GM23338 (cell line): Measurements from ENCODE around the gene RGS21. TPM values are rescaled to one million over a fixed set of nuclear protein-coding genes. Genes with fewer than 3 reads are reported as not detected.

Source experiments
- ATAC-seq: fragments of 200-7000 bp; cut with Tn5 transposase; 3 replicates; pipeline ENCODE4 v1.9.1; 2020
- DNase-seq: peaks from one replicate; pipeline ENCODE4 v3.0.0-alpha.2; 2015; ENCODE audit warnings: low spot score
- H2AFZ ChIP-seq: fragments of 200-600 bp; sonication (generic); 2 replicates; pipeline ENCODE4 v1.8.0; 2016; ENCODE audit warnings: antibody characterized with exemption, mild to moderate bottlenecking, moderate library complexity
- H3F3A ChIP-seq: fragments of 200-600 bp; sonication (generic); replicated peaks from 2 replicates; pipeline ENCODE4 v1.8.0; 2017; ENCODE audit warnings: antibody characterized with exemption, mixed run types, low read depth
- H3K27ac ChIP-seq: fragments of 200-600 bp; sonication (generic); 2 replicates; pipeline ENCODE4 v1.6.1; 2016; ENCODE audit warnings: low read depth
- H3K27me3 ChIP-seq: fragments of 200-600 bp; sonication (generic); 2 replicates; pipeline ENCODE4 v1.8.0; 2016; ENCODE audit warnings: mild to moderate bottlenecking, mixed run types, moderate library complexity; ENCODE audit not compliant: insufficient read depth
- H3K36me3 ChIP-seq: fragments of 200-600 bp; sonication (generic); 2 replicates; pipeline ENCODE4 v1.8.0; 2016; ENCODE audit warnings: mild to moderate bottlenecking; ENCODE audit not compliant: insufficient read depth
- H3K4me1 ChIP-seq: fragments of 200-600 bp; sonication (generic); 2 replicates; pipeline ENCODE4 v1.8.0; 2016; ENCODE audit warnings: mild to moderate bottlenecking, moderate library complexity; ENCODE audit not compliant: insufficient read depth
- H3K4me2 ChIP-seq: fragments of 200-600 bp; sonication (generic); 2 replicates; pipeline ENCODE4 v1.7.1; 2017; ENCODE audit warnings: mixed run types
- H3K4me3 ChIP-seq: fragments of 200-600 bp; sonication (generic); 2 replicates; pipeline ENCODE4 v1.6.1; 2016; ENCODE audit warnings: mixed run types
- H3K79me2 ChIP-seq: fragments of 200-600 bp; sonication (generic); replicated peaks from 2 replicates; pipeline ENCODE4 v1.8.0; 2017; ENCODE audit warnings: mild to moderate bottlenecking; ENCODE audit not compliant: insufficient read depth
- H3K9me2 ChIP-seq: fragments of 200-600 bp; sonication (generic); 2 replicates; pipeline ENCODE4 v1.8.0; 2017; ENCODE audit not compliant: insufficient read depth
- H4K20me1 ChIP-seq: fragments of 200-600 bp; sonication (generic); replicated peaks from 2 replicates; pipeline ENCODE4 v1.8.0; 2017; ENCODE audit warnings: mild to moderate bottlenecking; ENCODE audit not compliant: insufficient read depth
- H3K27ac Mint-ChIP-seq: 2 replicates; pipeline ENCODE4 v1.8.0; 2020; ENCODE audit warnings: inconsistent platforms, mild to moderate bottlenecking, moderate library complexity, mixed read lengths
- H3K27me3 Mint-ChIP-seq: 3 replicates; pipeline ENCODE4 v1.8.0; 2022; ENCODE audit warnings: low read depth, mild to moderate bottlenecking, moderate library complexity, mixed read lengths, inconsistent platforms; ENCODE audit not compliant: insufficient read depth, poor library complexity
- H3K36me3 Mint-ChIP-seq: 3 replicates; pipeline ENCODE4 v1.8.0; 2021; ENCODE audit warnings: low read depth, mild to moderate bottlenecking, inconsistent platforms, moderate library complexity, mixed read lengths
- H3K4me1 Mint-ChIP-seq: 3 replicates; pipeline ENCODE4 v1.8.0; 2020; ENCODE audit warnings: mild to moderate bottlenecking, inconsistent platforms, mixed read lengths
- H3K4me3 Mint-ChIP-seq: 3 replicates; pipeline ENCODE4 v1.8.0; 2021; ENCODE audit warnings: moderate library complexity, mild to moderate bottlenecking, inconsistent platforms, mixed read lengths
- H3K9me3 Mint-ChIP-seq: 3 replicates; pipeline ENCODE4 v1.8.0; 2020; ENCODE audit warnings: moderate library complexity, mild to moderate bottlenecking, inconsistent platforms, mixed read lengths
- EZH2 ChIP-seq: fragments of 200-600 bp; sonication (generic); IDR thresholded peaks from one replicate; pipeline ENCODE4 v1.8.0; 2017; ENCODE audit warnings: antibody characterized with exemption, mild to moderate bottlenecking, low read depth; ENCODE audit not compliant: unreplicated experiment
- JUNB ChIP-seq: IDR thresholded peaks from one replicate; pipeline ENCODE4 v1.6.1; 2016; ENCODE audit warnings: antibody characterized with exemption; ENCODE audit not compliant: unreplicated experiment
- NANOG ChIP-seq: IDR thresholded peaks from 2 replicates; pipeline ENCODE4 v1.6.1; 2016; ENCODE audit warnings: antibody characterized with exemption, borderline replicate concordance
- ZNF331 ChIP-seq: fragments of 250-450 bp; sonication (Bioruptor Pico); IDR thresholded peaks from 2 replicates; pipeline ENCODE4 v1.5.0; 2020; ENCODE audit warnings: low read depth, mild to moderate bottlenecking, moderate library complexity
- polyA plus RNA-seq: library from polyadenylated mRNA; unstranded; fragments of >200 nt; fragmentation: Nextera tagmentation; extraction: Ambion mirVana; gene quantifications from 2 replicates; pipeline ENCODE4 v1.2.1, GENCODE V29; 2016
- total RNA-seq: library from RNA; depleted of rRNA; stranded (reverse); fragments of >200 nt; shearing (Covaris generic); gene quantifications from 2 replicates; pipeline ENCODE4 v1.2.3, GENCODE V29; 2014
- TF ChIP-seq, protein P1 (sequence below): fragments of 250-450 bp; sonication (Bioruptor Pico); IDR thresholded peaks from 2 replicates; pipeline ENCODE4 v1.5.0; 2020; ENCODE audit warnings: mild to moderate bottlenecking, moderate library complexity
- TF ChIP-seq, protein P2 (sequence below): IDR thresholded peaks from one replicate; pipeline ENCODE4 v1.6.1; 2018; ENCODE audit warnings: antibody characterized with exemption; ENCODE audit not compliant: unreplicated experiment

Gene RGS21
- total and polyA plus RNA-seq, 2 experiments from 2014 or later = not detected

DNA sequence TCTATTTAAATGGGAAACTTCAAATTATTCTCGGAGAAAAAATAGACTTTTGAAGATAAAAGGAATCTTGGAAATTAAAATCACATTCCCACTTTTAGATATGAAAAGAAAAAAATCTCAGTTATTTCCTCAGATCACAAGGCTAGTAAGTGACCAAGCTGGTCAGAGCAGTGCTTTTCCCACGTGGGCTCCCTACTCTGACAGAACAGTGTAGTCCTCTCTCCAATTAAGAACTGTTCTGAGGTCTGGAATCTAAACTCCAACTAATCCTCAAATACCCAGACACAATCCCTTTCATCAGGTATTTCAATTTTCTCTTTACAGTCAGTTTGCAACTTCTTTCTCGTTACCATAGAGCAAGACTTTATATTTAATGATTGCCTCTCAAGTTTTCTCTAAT, 50.6 kb downstream of the RGS21 start:
- Mint-ChIP-seq H3K36me3 (no peaks in the 10 kb centered on the region), H3K27ac (no peak overlapping the region; the same call in 1 of the 2 replicates), H3K9me3 (no peaks in the 10 kb centered on the region), H3K27me3 (peaks cover 2% of the 10 kb centered on the region), H3K4me1 (peaks cover 10% of the 10 kb centered on the region), H3K4me3 (no peak overlapping the region)
- no peak for DNase-seq
- H2AFZ ChIP-seq = no peak overlapping the region
- H3F3A ChIP-seq = no peaks in the 10 kb centered on the region
- no peak overlapping the region for H3K27ac ChIP-seq
- H3K36me3 ChIP-seq = no peaks in the 10 kb centered on the region
- H3K27me3 ChIP-seq = no peaks in the 10 kb centered on the region
- no peak for ATAC-seq
- H3K4me1 ChIP-seq = 0 out of 2 replicates have a peak, but pooled peaks cover 7% of the 10 kb centered on the region
- no peak overlapping the region for H3K4me3 ChIP-seq
- TF ChIP-seq NANOG (no peak), JUNB (no peak), ZNF331 (no peak), EZH2 (no peak)
- TF ChIP-seq, protein P1, sequence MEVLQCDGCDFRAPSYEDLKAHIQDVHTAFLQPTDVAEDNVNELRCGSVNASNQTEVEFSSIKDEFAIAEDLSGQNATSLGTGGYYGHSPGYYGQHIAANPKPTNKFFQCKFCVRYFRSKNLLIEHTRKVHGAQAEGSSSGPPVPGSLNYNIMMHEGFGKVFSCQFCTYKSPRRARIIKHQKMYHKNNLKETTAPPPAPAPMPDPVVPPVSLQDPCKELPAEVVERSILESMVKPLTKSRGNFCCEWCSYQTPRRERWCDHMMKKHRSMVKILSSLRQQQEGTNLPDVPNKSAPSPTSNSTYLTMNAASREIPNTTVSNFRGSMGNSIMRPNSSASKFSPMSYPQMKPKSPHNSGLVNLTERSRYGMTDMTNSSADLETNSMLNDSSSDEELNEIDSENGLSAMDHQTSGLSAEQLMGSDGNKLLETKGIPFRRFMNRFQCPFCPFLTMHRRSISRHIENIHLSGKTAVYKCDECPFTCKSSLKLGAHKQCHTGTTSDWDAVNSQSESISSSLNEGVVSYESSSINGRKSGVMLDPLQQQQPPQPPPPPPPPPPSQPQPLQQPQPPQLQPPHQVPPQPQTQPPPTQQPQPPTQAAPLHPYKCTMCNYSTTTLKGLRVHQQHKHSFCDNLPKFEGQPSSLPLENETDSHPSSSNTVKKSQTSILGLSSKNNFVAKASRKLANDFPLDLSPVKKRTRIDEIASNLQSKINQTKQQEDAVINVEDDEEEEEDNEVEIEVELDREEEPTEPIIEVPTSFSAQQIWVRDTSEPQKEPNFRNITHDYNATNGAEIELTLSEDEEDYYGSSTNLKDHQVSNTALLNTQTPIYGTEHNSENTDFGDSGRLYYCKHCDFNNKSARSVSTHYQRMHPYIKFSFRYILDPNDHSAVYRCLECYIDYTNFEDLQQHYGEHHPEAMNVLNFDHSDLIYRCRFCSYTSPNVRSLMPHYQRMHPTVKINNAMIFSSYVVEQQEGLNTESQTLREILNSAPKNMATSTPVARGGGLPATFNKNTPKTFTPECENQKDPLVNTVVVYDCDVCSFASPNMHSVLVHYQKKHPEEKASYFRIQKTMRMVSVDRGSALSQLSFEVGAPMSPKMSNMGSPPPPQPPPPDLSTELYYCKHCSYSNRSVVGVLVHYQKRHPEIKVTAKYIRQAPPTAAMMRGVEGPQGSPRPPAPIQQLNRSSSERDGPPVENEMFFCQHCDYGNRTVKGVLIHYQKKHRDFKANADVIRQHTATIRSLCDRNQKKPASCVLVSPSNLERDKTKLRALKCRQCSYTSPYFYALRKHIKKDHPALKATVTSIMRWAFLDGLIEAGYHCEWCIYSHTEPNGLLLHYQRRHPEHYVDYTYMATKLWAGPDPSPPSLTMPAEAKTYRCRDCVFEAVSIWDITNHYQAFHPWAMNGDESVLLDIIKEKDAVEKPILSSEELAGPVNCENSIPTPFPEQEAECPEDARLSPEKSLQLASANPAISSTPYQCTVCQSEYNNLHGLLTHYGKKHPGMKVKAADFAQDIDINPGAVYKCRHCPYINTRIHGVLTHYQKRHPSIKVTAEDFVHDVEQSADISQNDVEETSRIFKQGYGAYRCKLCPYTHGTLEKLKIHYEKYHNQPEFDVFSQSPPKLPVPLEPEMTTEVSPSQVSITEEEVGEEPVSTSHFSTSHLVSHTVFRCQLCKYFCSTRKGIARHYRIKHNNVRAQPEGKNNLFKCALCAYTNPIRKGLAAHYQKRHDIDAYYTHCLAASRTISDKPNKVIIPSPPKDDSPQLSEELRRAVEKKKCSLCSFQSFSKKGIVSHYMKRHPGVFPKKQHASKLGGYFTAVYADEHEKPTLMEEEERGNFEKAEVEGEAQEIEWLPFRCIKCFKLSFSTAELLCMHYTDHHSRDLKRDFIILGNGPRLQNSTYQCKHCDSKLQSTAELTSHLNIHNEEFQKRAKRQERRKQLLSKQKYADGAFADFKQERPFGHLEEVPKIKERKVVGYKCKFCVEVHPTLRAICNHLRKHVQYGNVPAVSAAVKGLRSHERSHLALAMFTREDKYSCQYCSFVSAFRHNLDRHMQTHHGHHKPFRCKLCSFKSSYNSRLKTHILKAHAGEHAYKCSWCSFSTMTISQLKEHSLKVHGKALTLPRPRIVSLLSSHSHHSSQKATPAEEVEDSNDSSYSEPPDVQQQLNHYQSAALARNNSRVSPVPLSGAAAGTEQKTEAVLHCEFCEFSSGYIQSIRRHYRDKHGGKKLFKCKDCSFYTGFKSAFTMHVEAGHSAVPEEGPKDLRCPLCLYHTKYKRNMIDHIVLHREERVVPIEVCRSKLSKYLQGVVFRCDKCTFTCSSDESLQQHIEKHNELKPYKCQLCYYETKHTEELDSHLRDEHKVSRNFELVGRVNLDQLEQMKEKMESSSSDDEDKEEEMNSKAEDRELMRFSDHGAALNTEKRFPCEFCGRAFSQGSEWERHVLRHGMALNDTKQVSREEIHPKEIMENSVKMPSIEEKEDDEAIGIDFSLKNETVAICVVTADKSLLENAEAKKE (CRISPR knock-in tag) = no peak
- TF ChIP-seq, protein P2, sequence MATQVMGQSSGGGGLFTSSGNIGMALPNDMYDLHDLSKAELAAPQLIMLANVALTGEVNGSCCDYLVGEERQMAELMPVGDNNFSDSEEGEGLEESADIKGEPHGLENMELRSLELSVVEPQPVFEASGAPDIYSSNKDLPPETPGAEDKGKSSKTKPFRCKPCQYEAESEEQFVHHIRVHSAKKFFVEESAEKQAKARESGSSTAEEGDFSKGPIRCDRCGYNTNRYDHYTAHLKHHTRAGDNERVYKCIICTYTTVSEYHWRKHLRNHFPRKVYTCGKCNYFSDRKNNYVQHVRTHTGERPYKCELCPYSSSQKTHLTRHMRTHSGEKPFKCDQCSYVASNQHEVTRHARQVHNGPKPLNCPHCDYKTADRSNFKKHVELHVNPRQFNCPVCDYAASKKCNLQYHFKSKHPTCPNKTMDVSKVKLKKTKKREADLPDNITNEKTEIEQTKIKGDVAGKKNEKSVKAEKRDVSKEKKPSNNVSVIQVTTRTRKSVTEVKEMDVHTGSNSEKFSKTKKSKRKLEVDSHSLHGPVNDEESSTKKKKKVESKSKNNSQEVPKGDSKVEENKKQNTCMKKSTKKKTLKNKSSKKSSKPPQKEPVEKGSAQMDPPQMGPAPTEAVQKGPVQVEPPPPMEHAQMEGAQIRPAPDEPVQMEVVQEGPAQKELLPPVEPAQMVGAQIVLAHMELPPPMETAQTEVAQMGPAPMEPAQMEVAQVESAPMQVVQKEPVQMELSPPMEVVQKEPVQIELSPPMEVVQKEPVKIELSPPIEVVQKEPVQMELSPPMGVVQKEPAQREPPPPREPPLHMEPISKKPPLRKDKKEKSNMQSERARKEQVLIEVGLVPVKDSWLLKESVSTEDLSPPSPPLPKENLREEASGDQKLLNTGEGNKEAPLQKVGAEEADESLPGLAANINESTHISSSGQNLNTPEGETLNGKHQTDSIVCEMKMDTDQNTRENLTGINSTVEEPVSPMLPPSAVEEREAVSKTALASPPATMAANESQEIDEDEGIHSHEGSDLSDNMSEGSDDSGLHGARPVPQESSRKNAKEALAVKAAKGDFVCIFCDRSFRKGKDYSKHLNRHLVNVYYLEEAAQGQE = no peak
- no peaks in the 10 kb centered on the region for H3K9me2 ChIP-seq
- H4K20me1 ChIP-seq = no peaks in the 10 kb centered on the region
- no peak overlapping the region for H3K4me2 ChIP-seq
- H3K79me2 ChIP-seq = no peaks in the 10 kb centered on the region
